ENCODE results near the gene ZAP70.

The ZAP70 gene

DNA sequence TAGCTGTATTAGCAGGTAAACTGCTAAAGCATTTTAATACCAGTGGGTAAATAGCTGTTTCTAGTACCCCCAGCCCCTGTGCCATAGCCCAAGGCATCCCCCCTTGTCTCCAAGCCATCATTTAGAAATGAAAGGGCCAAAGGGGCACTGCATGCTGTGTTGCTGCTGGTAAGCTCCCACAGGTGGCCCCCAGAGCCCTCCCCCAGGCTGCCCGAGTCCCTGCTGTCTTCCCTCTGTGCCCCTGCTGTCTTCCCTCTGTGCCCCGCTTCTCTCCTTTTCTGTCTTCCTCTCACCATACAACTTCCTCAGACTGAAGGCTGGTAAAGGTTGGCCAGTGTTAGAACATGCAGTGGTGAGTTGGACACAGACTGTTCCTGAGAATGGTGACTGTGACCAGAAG lies 42.1 kb downstream of the ZAP70 start:
- FAIRE-seq = no peak

DNA sequence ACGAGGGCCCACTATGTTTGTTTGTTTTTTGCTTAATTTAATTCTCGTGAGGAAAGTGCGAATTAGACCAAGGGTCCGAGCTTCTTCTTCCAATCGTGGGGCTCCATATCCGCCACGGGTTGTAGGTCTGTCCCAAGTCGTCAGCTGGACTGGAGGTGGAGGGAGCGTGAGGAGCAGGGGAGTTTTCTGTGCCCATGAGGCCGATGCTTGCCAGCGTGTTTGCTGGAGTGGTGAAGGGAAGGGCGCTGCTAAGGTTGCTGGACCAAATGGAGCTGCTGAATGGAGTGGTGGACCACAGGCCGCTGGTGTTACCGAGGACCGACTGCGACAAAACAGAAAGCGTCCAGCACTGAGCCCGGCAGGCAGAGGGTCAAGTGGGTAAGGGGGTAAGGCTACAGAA lies 43.7 kb downstream of the ZAP70 start:
- no peak for FAIRE-seq

DNA sequence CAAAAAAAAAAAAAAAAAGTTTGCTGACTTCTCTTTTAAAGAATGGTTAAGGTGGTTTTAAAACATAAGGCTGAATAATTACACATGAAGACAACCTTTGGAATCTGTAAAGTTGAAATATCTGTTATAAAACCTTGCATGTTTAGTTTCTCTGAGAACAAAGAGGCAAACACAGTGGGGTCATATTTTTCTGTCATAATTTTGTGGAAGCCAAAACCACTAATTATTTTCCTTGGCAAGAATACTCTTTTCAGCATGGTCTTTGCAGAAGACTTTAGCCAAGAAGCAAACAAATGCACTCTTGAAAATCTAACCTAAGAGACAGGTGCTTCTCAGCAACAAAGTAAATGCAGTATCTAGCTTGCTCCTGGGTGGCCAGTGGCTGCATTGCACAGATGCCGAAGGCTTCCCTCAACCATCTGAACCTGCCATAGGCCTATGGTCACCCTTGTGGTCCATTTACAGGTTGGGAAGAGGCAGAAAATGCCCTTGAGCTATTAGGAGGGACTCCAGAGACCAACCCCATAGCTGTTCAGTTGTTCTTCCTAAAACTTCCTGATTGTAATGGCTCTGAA lies 44.8 kb downstream of the ZAP70 start:
- FAIRE-seq = no peak

DNA sequence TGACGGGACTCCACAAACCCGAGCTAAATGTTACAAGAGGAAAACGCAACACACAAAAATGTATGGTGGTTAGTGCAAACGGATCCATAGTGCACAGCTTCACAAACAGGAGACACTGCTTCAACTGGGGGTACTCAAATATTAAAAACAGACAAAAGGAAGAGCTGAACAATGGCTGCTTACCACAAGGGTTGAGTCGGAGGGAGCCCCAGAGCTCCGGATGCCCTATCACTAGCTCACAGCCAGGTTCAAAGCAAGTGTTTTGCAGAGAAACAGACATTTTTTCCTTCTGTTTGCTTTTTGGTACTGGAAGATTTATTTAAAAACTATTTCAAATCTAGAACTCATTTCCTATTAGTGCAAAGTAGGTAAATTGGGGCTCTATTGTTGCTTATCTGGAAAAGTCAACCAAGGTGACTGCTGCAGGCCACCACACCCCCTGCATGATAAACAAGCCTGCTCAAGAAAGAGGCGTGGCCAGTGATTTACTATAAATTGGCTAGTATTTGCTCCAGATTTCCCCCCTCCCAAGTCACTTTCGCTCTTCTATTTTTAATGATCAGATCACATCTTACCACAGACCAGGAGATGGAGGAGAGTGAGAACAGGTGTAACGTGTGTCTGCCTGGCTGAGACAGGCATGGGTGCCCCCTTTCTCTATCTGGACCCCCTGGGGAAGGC lies 46.5 kb downstream of the ZAP70 start:
- FAIRE-seq = no peak

DNA sequence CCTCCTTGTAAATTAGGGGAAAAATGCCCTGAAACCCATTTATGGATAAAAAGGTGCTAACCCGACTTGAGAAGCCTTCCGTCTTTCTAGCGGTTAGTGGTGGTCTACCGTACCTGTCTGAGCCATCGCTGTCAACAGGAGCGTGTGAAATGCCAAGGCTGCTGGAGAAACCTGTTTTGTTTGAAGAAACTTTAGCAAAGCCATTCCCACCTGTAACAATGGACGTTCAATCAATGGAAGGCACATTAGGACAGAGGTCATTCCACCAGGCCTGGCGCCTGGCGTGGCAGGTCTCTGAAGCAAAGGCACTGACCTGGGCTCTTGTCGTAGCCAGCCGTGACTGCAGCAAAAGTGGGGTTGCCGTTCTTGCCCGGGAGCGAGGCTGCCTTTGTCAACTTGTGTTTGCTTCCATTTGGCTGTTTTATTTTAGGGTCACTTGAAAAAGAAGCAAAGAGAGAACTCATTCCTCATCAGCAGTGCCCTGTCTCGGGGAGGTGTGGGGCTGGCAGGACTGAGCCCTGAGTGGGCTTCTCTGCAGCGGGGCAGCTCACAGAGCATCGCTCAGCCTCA lies 47.2 kb downstream of the ZAP70 start:
- FAIRE-seq = no peak

DNA sequence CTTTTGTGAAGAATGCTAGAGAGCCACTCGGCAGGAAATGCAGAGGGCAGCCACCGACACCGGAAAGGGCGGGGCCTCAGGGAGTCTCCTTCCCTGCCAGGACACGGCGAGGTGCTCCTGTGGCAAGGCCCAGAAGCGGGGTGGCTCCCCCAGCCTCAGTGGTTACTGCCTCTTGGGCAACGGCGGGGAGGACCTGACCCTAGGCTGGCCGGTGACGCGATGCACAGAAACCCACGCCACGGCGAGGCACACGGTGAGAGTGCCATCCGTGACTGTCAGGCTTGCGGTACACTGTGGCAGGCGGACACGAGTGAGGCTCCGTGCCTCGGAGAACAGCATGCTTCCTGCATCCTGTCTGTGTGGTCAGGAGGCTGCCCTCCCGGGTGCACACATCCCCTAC lies 47.8 kb downstream of the ZAP70 start:
- no peak for FAIRE-seq

DNA sequence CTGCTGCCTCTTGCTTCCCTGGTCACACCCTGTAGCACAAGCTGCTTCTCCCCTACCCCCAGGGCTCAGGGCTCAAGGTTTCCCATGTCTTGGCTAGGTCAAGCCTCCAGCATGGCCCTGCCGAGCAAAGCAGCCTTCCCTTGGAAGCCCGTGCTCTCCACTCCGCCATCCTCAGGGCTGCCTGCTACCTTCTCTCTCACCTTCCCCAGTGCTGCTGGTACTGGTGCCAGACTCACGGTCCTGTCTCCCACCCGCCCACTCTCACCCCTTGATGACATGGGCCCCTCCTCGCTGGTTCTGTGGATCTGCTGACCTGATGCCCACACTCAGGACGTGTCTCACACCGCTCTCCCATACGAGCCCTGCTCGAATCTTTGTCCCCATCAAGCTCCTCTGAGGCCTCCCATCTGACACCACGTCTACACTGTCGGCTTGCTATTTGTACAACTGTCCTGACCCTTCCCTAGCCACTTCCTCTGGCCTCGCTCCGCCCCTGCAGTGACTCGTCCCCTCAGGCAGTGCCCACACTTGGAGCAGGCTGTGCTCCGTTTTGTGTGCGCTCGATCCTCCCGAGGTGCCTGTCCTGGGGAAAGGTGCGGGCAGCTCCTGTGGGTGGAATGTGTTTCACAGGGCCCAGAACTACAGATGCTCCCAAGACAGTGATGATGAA lies 49.9 kb downstream of the ZAP70 start:
- FAIRE-seq = no peak

DNA sequence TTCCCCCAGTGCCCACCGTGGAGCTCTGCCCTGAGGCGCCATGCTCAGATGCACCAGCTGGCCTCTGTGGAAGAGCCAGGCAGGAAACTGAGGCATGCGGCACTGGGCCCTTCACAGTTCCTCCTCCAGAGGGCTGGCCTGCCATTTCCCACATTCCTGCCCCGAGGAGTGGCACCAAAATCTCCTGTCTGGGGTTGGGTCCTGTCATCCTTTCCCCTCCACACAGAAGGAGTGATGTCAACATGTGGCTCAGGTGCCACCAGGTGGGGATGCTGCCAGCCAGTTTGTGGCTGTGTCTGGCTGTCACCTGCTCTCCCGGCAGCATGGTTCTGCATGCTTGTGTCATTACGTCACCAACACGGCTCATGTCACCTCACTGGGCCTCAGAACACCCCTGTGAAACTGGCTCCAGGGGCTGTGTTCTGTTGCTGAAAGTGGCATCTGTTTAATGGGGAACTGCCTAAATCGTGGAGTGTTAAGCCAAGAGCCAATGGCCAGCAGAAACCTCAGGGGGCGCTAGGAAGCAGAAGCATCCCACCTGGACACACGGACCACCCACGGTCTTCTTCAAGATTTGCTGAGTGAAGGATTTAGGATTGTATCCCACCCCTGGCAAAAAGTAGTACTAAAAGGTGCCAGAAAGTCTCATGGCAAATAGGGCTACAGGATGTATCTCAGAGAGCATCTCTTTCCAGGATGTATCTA lies 51.3 kb downstream of the ZAP70 start:
- FAIRE-seq = no peak

DNA sequence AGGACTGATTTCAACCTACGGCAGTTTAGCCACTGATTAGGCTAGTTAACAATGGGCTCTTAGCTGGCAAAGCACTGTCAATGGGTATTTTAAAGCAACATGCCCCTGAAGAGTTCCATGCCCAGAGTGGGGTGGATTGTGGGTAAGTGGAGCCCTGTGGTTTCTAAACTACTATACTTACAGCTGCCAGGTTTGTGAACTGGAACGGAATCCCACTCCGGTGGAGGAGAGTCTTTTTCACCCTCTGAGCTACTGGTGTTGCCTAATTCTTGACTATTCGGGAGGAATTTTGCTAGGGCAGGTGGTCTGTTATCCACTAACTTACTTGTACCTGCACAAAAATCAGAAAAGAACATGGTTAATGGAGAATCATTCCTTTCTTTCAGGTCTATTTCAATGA lies 52.6 kb downstream of the ZAP70 start:
- FAIRE-seq = no peak

DNA sequence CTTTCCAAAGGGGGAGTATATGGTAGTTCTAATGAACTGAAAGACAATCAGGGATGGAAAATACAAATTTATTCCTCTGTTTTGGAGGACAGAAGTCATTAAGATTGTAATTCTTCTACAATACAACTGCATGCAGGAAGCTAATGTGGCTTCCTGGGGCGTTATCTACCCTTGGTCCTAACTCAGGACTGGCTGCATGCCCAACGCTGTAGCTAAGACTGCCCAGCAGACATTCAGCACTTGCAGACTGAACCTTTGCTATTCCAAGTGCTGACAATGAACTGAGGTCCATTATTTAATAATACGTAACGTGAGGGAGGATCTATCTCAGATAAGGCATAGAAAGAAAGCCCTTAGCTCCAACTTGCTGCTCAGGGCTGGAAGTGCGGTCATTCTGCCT lies 53.2 kb downstream of the ZAP70 start:
- no peak for FAIRE-seq

DNA sequence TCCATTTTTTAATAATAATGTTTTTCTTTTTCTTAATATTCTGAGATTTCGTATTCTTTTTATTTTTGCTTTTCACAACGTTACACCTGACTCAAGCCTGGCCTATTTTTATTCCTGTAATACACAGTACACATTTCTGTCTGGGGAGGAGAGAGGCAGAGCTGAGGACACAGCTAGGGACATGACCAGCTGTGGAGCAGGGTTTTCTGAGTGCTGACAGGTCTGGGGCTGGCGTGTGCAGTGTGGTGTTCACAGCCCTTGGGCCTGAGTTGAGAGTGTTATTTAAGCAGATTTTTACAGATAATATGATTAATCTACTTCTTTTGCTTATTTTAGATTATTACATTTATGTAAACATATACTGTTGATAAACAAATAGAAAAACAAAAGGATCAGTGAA lies 55.9 kb downstream of the ZAP70 start:
- FAIRE-seq = no peak

DNA sequence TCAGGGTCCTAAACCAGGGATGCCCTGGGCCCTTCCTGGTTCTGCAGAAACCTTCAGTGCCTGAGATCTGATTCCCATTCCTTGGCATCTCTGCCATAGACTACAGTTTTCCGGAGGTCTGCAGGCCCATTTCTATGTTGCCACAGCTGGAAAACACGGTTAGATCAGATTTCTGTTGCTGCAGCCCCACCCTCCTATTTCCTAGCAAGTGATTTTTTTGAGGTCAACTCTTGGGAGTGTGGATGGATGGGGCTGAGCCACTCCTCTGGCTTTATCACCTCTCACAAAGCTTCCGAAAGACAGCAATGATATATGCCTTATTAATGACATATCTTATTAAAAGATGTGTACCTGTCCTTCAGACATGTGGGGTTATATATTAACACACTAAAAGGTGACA lies 56.3 kb downstream of the ZAP70 start:
- FAIRE-seq = no peak

DNA sequence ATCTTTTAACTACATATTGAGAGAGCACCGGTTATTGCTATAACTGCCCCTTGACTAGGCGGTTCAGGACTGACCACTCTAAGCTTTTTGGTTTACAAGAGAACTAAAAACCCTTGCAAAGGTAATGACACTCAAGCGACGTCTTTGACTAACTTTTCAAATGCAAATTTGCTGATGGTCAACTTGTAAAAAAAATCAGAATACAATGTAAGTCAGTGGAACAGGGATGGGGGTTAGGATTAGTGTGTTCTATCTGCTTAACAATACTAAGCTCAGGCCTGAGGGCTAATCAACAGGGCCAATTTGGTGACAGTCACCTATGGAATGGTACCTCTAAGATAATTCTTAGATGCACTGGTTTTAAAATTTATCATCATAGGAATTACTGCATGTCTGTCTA lies 57.1 kb downstream of the ZAP70 start:
- no peak for FAIRE-seq

DNA sequence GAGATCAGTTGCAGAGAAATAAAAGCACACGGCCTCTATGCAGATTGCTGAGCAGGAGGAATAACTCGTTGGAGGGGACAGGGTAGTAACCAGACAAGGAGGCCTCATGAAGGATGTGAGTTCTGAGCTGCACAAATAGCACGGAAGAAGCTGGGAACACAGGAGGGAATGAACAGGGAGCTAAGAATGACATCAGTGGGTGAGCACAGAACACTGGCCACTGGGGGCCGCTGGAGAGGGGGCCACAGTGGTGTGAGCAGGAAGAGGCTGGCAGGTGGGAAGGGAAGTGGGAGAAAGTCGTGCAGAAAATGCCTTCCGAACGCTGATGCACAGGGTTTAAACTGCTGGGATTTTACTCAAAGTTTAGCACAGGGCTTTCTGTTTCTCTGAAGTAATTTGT lies 61.0 kb downstream of the ZAP70 start:
- no peak for FAIRE-seq

DNA sequence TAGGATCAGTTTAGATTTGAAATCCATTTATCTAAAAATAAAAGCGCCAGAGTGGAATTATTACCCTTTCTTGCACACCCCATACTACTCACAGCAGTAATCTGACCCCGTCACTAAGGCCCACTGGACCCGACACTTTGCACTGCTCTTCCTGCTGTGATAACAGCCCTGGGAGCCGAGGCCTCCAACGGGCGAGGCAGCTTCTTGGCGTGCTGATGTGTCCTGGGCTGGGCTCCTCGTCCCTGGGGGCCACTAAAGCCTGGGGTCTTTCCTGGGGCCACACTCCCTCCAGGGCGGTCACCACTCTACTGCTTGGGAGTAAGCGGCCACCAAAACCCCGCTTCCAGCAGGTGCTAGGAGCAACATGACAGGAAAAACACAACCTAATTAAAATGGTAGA lies 61.7 kb downstream of the ZAP70 start:
- no peak for FAIRE-seq

DNA sequence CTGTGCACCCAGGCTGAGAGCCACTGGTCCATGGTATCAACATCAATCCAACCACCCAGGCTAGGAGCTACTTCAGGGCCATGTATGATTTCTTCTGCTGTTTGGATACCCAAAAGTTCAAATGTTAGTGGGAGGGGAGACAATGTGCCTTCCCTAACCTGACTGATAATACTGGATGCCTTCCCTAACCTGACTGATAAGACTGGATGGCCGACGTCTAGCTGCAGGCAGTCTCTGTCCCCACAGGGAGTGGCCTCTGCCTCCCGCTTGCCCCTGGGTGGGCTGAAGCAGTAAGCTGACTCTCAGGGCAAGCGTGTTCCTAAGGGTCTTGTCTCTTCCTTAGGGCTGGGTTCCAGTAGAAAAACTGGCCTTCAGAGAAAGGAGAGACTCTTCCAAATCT lies 65.8 kb downstream of the ZAP70 start:
- FAIRE-seq = no peak

DNA sequence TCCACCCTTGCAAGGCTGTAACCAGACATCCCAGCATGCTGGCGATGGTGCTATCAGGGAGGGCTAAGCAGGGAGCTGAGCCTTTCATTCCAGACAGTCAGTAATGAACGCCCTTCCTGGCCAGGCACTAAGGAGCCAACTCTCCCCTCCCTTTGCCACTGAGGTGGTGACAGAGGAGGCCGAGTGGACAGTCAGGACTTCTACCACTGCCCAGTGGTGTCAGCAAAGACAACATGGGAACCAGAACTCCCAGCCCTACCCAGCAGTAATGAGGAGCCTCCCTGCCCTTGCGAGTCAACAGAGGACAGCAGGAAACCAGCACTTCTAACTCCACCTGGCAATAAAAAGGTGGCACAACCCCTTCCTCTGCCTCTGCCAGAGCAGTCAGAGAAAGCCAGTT lies 68.6 kb downstream of the ZAP70 start:
- FAIRE-seq = no peak

DNA sequence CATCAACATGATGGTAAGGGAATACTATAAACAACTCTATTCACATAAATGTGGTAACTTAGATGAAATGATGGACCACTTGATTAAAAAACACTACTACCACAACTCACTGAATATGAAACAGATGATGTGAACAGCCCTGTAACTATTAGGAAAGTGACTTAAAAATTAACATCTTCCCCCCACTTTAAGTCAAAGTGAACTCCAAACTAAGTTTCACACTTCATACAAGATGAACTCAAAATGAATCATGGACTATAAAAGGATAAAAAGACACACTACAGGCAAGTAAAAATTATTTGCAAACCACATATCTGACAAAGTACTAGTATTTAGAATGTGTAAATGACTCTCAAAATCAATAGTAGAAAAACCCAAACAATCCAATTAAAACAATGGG lies 71.6 kb downstream of the ZAP70 start:
- no peak for FAIRE-seq

DNA sequence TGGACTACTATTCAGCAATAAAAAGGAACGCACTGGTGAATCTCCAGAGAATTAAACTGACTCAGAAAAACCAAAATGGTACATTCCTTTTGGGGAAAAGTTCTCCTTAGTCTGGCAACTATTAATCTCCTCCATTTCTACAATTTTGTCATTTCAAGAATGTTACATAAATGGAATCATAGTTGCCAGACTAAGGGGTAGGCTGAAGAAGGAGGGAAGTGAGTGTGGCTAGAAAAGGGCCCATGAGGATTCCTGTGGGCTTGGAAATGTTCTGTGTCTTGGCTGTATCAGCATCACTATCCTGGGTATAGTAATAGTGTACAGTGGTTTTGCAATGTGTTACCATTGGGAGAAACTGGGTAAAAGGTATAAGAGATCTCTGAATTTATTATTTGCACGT lies 72.4 kb downstream of the ZAP70 start:
- no peak for FAIRE-seq

DNA sequence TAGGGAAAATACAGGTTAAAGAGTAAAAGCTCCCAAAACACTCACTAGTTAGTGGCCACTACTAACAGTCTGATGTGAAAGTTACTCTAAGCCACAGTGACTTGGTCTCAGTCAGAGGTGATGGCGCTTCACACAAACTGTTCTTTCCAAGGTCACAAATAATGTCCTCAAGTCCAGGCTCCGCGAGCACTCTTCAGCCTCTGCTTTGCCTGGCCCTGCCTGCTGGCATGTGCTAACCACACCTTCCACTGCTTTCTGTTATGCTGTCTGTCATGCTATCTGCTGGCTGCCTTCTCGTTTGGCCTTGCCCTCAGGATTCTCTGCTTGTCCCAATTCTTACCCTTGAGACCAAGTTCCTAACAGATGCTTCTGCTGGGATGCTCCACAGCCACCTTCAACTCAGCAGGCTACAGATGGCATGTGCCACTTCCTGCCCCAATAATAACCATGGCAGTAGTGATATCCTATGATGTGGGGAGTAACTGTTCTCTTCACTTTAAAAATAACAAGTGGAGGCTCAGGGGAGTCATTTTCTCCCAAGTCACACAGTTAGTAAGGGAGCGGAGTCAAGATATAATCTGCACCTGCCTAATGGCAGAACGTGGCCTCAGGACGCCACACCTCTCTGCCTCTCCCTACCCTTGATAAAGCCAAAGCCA lies 75.7 kb downstream of the ZAP70 start:
- no peak for FAIRE-seq

Data from A204.1 (cell line).